ENCODE measurements around the gene SERPINB3. TPM values are rescaled to one million over a fixed set of nuclear protein-coding genes. Genes with fewer than 3 reads are reported as not detected.

The SERPINB3 gene
- not detected in 2 replicates for total RNA-seq

GRCh38 chr18:63661750-63662149 is at the start of gene SERPINB3:
Gene SERPINB3 (minus strand): TSS chr18:63661893. CDS start chr18:63661216, 677 bp downstream.

DNA sequence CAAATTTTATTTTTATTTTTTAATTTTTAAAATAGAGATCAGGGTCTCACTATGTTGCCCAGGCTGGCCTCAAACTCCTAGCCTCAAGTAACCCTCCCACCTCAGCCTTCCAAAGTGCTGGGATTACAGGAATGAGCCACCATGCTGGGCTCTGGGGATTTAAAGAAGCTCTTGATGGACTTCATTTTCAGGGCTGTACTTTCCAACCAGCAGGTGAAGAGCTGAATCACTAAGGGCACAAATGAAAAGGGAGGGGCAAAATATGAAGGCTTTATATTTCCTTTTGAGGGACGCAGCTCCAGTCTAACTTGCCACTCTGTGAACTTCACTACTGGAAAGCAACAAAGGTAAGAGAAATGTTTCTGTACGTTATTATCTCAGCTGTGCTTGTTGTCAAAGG is 41.0 kb upstream of the SERPINB3 start, which contains the start of gene SERPINB11:
TSS of gene SERPINB11 (plus strand) at position 301 of the 400 bp plus-strand sequence. CDS start 7,234 bp downstream, outside the sequence.

GRCh38 chr18:63644142-63644541 is 17.6 kb downstream of the SERPINB3 start, which contains the start of gene SERPINB4:
Gene SERPINB4 (minus strand): TSS chr18:63644256. CDS start chr18:63643577, 679 bp downstream.

Other genes starting within 250 kb of the SERPINB3 start
- 51.6 and 52.9 TPM in 2 replicates for gene VPS4B, start 239.4 kb downstream of the SERPINB3 start, total RNA-seq
- not detected in 2 replicates for gene SERPINB5, start 184.9 kb downstream of the SERPINB3 start, total RNA-seq
- gene SERPINB12, start 119.5 kb downstream of the SERPINB3 start, total RNA-seq: not detected in 2 replicates
- not detected in 2 replicates for gene SERPINB13, start 74.5 kb downstream of the SERPINB3 start, total RNA-seq
- gene SERPINB4, start 17.6 kb downstream of the SERPINB3 start, total RNA-seq: not detected in 2 replicates
- gene SERPINB11, start 41.1 kb upstream of the SERPINB3 start, total RNA-seq: not detected in 2 replicates
- gene SERPINB7, start 113.5 kb upstream of the SERPINB3 start, total RNA-seq: 79.4 and 136 TPM in 2 replicates
- gene SERPINB2, start 225.8 kb upstream of the SERPINB3 start, total RNA-seq: 2.4 and 3.1 TPM in 2 replicates
- 0.25 and 1.00 TPM in 2 replicates for gene SERPINB10, start 246.1 kb upstream of the SERPINB3 start, total RNA-seq

Measured in uterine smooth muscle cell (primary cell).